Measurements from ENCODE around the gene ADCY2. TPM values are rescaled to one million over a fixed set of nuclear protein-coding genes. Genes with fewer than 3 reads are reported as not detected.

ADCY2 gene
- total RNA-seq, 1 donor from 2014 or later = 1.5 TPM

- H3K27ac Mint-ChIP-seq (ENCODE audit: unreplicated experiment) = no peak overlapping the region
These were observed 309.3 kb downstream of the ADCY2 start for GRCh38 chr5:7705261-7705660.

GRCh38 chr5:7705736-7706135 is 309.8 kb downstream of the ADCY2 start:
- Mint-ChIP-seq H3K4me1 (ENCODE audit: unreplicated experiment) (no peaks in the 10 kb centered on the region), H3K9me3 (ENCODE audit: unreplicated experiment) (no peaks in the 10 kb centered on the region), H3K4me3 (ENCODE audit: unreplicated experiment) (no peak overlapping the region), H3K27ac (ENCODE audit: unreplicated experiment) (no peak overlapping the region), H3K27me3 (ENCODE audit: unreplicated experiment) (peaks cover 2% of the 10 kb centered on the region), H3K36me3 (ENCODE audit: low read depth, unreplicated experiment) (no peaks in the 10 kb centered on the region)
- no peak for TF ChIP-seq CTCF (IDR thresholded peaks at IDR 0.05; ENCODE audit: unreplicated experiment)
- DNase-seq (ENCODE audit: low spot score) = no peak

More at GRCh38 chr5:7705261-7705660, 309.3 kb downstream of the ADCY2 start:
- Mint-ChIP-seq H3K4me1 (ENCODE audit: unreplicated experiment) (no peaks in the 10 kb centered on the region), H3K4me3 (ENCODE audit: unreplicated experiment) (no peak overlapping the region), H3K27me3 (ENCODE audit: unreplicated experiment) (peaks cover 2% of the 10 kb centered on the region), H3K36me3 (ENCODE audit: low read depth, unreplicated experiment) (no peaks in the 10 kb centered on the region), H3K9me3 (ENCODE audit: unreplicated experiment) (no peaks in the 10 kb centered on the region)
- no peak for DNase-seq (ENCODE audit: low spot score)
- TF ChIP-seq CTCF (IDR thresholded peaks at IDR 0.05; ENCODE audit: unreplicated experiment) = no peak

DNA sequence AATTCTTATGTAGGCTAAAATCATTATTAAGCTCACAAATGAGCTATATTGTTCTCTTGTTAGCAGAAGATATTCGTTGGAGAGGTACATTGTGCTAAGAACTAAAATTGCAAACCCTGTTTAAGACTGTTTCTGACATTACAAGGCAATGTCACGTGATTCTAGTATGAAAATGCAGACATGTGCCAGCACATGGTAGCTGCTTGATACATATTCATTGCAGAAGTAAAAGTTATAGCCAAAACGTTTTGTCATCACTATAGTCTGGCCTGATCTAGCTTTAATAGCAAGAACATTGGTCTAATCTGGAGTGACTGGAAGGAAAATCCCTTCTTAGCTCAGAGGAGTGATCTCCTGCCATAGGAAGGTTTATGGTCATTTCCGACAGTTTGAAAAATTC is 310.3 kb downstream of the ADCY2 start:
- H3K9me3 Mint-ChIP-seq (ENCODE audit: unreplicated experiment) = no peaks in the 10 kb centered on the region
- H3K4me1 Mint-ChIP-seq (ENCODE audit: unreplicated experiment) = no peaks in the 10 kb centered on the region
- H3K27me3 Mint-ChIP-seq (ENCODE audit: unreplicated experiment) = peaks cover 2% of the 10 kb centered on the region
- TF ChIP-seq CTCF (IDR thresholded peaks at IDR 0.05; ENCODE audit: unreplicated experiment) = no peak
- no peak overlapping the region for H3K4me3 Mint-ChIP-seq (ENCODE audit: unreplicated experiment)
- no peak for DNase-seq (ENCODE audit: low spot score)
- H3K36me3 Mint-ChIP-seq (ENCODE audit: low read depth, unreplicated experiment) = no peaks in the 10 kb centered on the region
- no peak overlapping the region for H3K27ac Mint-ChIP-seq (ENCODE audit: unreplicated experiment)

- H3K4me3 Mint-ChIP-seq (ENCODE audit: unreplicated experiment) = no peak overlapping the region
- no peaks in the 10 kb centered on the region for H3K4me1 Mint-ChIP-seq (ENCODE audit: unreplicated experiment)
- no peak for TF ChIP-seq CTCF (IDR thresholded peaks at IDR 0.05; ENCODE audit: unreplicated experiment)
- H3K36me3 Mint-ChIP-seq (ENCODE audit: low read depth, unreplicated experiment) = no peaks in the 10 kb centered on the region
- H3K9me3 Mint-ChIP-seq (ENCODE audit: unreplicated experiment) = no peaks in the 10 kb centered on the region
- peaks cover 1% of the 10 kb centered on the region for H3K27me3 Mint-ChIP-seq (ENCODE audit: unreplicated experiment)
- no peak for DNase-seq (ENCODE audit: low spot score)
- H3K27ac Mint-ChIP-seq (ENCODE audit: unreplicated experiment) = no peak overlapping the region
These were observed 318.2 kb downstream of the ADCY2 start for GRCh38 chr5:7714119-7714518.

- H3K9me3 Mint-ChIP-seq (ENCODE audit: unreplicated experiment) = no peaks in the 10 kb centered on the region
- peaks cover 1% of the 10 kb centered on the region for H3K27me3 Mint-ChIP-seq (ENCODE audit: unreplicated experiment)
- TF ChIP-seq CTCF (IDR thresholded peaks at IDR 0.05; ENCODE audit: unreplicated experiment) = no peak
- no peaks in the 10 kb centered on the region for H3K4me1 Mint-ChIP-seq (ENCODE audit: unreplicated experiment)
- no peak for DNase-seq (ENCODE audit: low spot score)
- no peak overlapping the region for H3K27ac Mint-ChIP-seq (ENCODE audit: unreplicated experiment)
- no peaks in the 10 kb centered on the region for H3K36me3 Mint-ChIP-seq (ENCODE audit: low read depth, unreplicated experiment)
- H3K4me3 Mint-ChIP-seq (ENCODE audit: unreplicated experiment) = no peak overlapping the region
These were observed 318.8 kb downstream of the ADCY2 start for GRCh38 chr5:7714697-7715096.

Measured in endothelial cell (in vitro differentiated cells).